ENCODE data around the gene GPBAR1. TPM values are rescaled to one million over a fixed set of nuclear protein-coding genes. Genes with fewer than 3 reads are reported as not detected.

GPBAR1 gene
- total RNA-seq, 2 experiments from 2014 or later = 1.6 to 1.8 TPM

GRCh38 chr2:218274586-218274985, 13.8 kb downstream of the GPBAR1 start:
- Mint-ChIP-seq H3K4me3 (no peak overlapping the region), H3K27ac (peak overlapping the region; percentile 67), H3K9me3 (no peaks in the 10 kb centered on the region), H3K27me3 (no peaks in the 10 kb centered on the region), H3K4me1 (ENCODE audit: low read depth) (peaks cover 48% of the 10 kb centered on the region), H3K36me3 (ENCODE audit: low read depth) (peaks cover 76% of the 10 kb centered on the region)
- intact Hi-C loops (cut with DNase I, micrococcal nuclease) = loop anchor here in 1 of 2 experiments (5.0 kb wide), 1 partner anchor 383 kb away; the partner anchor contains the start of genes BCS1L and ZNF142
- Histone ChIP-seq H3K4me1 (ENCODE audit: insufficient read depth, low read length) (peaks cover 38% of the 10 kb centered on the region), H3K4me3 (ENCODE audit: low read length) (no peak overlapping the region), H3K27me3 (ENCODE audit: control insufficient read depth in 1 of 2, insufficient read depth in 2 of 2, low read length in 2 of 2) (no peaks in the 10 kb centered on the region), H3K9me3 (ENCODE audit: control insufficient read depth in 1 of 2, insufficient read depth in 1 of 2, low read length in 2 of 2) (no peaks in the 10 kb centered on the region), H3K27ac (ENCODE audit: low read depth in 1 of 2, low read length in 2 of 2) (peak overlapping the region in 1 of 2 donors; percentile 16), H3K36me3 (ENCODE audit: insufficient read depth, low read length) (peaks cover 67% of the 10 kb centered on the region)
- no peak for DNase-seq
- CTCF ChIA-PET = interaction anchor here (0.8 to 6.5 kb wide), 5 partner anchors 12 to 573 kb away, joined by 3 to 68 read pairs (median 8); partner anchors contain the start of genes CATIP and TMBIM1
- no peak for ATAC-seq (ENCODE audit: poor library complexity)
- POLR2A ChIA-PET = interaction anchor here (1.3 to 8.0 kb wide), 2 partner anchors 14 to 45 kb away, joined by 3 to 221 read pairs; partner anchors contain the start of gene TMBIM1
- no peak for TF ChIP-seq CTCF (IDR thresholded peaks at IDR 0.05)

DNA sequence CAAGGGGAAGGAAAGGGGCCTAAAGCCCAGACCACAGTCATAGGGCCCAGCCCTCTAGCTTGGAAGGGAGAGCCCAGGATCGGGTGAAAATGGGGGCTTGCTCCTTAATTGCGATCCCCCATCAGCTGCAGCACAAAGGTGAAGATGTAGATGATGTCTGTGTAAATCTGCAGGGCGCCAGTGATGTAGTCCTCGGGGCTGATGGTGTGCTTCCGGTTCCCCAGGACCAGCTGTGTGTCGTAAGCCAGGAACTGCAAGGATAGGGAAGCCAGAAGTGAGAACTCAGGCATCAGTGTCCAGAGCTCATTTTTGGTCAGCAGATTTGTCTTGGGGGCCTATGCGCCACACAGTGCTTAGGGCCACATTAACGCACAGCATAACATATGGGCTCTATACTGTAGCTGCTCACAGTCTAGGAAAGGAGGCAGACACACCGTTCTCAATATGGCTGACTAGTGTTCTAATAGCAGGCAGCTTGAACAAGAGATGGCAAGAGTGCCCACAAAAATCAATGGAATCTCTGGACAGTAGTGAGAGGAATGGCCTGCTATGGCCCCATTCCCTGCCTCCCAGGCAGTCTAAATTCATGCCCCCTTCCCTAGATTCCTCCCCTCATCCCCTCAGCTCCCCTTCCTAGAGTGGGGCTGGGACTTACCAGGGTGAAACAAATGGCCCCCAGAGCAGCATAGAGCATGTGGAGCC, 14.7 kb downstream of the GPBAR1 start:
- H3K36me3 Mint-ChIP-seq (ENCODE audit: low read depth) = peaks cover 76% of the 10 kb centered on the region
- peak in 1 of 14 experiments; percentile 23 for DNase-seq
- Histone ChIP-seq H3K4me1 (ENCODE audit: insufficient read depth, low read length) (peaks cover 40% of the 10 kb centered on the region), H3K4me3 (ENCODE audit: low read length) (no peak overlapping the region), H3K27me3 (ENCODE audit: control insufficient read depth in 1 of 2, insufficient read depth in 2 of 2, low read length in 2 of 2) (no peaks in the 10 kb centered on the region), H3K36me3 (ENCODE audit: insufficient read depth, low read length) (peaks cover 76% of the 10 kb centered on the region), H3K9me3 (ENCODE audit: control insufficient read depth in 1 of 2, insufficient read depth in 1 of 2, low read length in 2 of 2) (no peaks in the 10 kb centered on the region), H3K27ac (ENCODE audit: low read depth in 1 of 2, low read length in 2 of 2) (peak overlapping the region; percentile 16 to 22)
- TF ChIP-seq CTCF (IDR thresholded peaks at IDR 0.05) = no peak
- H3K27me3 Mint-ChIP-seq = no peaks in the 10 kb centered on the region
- H3K9me3 Mint-ChIP-seq = no peaks in the 10 kb centered on the region
- H3K4me1 Mint-ChIP-seq (ENCODE audit: low read depth) = peaks cover 49% of the 10 kb centered on the region
- POLR2A ChIA-PET = interaction anchor here (0.7 to 8.0 kb wide), 5 partner anchors 13 to 130 kb away, joined by 3 to 221 read pairs (median 3); partner anchors contain the start of genes CATIP and TMBIM1
- CTCF ChIA-PET = interaction anchor here (0.8 to 6.5 kb wide), 5 partner anchors 11 to 572 kb away, joined by 3 to 68 read pairs (median 8); partner anchors contain the start of gene TMBIM1
- H3K27ac Mint-ChIP-seq = peak overlapping the region; percentile 67
- no peak for ATAC-seq (ENCODE audit: poor library complexity)
- intact Hi-C loops (cut with DNase I, micrococcal nuclease) = loop anchor here in 1 of 2 experiments (1.0 kb wide), 1 partner anchor 10 kb away; no protein-coding TSS in a partner anchor
- H3K4me3 Mint-ChIP-seq = no peak overlapping the region

- ATAC-seq (ENCODE audit: poor library complexity) (no peak), DNase-seq (peak in 1 of 14 experiments; percentile 17)
- H3K4me3 Mint-ChIP-seq = no peak overlapping the region
- no peaks in the 10 kb centered on the region for H3K9me3 Mint-ChIP-seq
- peaks cover 38% of the 10 kb centered on the region for H3K4me1 Mint-ChIP-seq (ENCODE audit: low read depth)
- POLR2A ChIA-PET = interaction anchor here (8.0 kb wide), 1 partner anchor 11 kb away, joined by 221 read pairs; the partner anchor contains the start of gene TMBIM1
- H3K36me3 Mint-ChIP-seq (ENCODE audit: low read depth) = peaks cover 88% of the 10 kb centered on the region
- no peak for TF ChIP-seq CTCF (IDR thresholded peaks at IDR 0.05)
- H3K27ac ChIP-seq (ENCODE audit: low read depth in 1 of 2, low read length in 2 of 2) = peak overlapping the region in 1 of 2 donors; percentile 24
- no peaks in the 10 kb centered on the region for H3K27me3 ChIP-seq (ENCODE audit: control insufficient read depth in 1 of 2, insufficient read depth in 2 of 2, low read length in 2 of 2)
- H3K27me3 Mint-ChIP-seq = no peaks in the 10 kb centered on the region
- H3K9me3 ChIP-seq (ENCODE audit: control insufficient read depth in 1 of 2, insufficient read depth in 1 of 2, low read length in 2 of 2) = no peaks in the 10 kb centered on the region
- intact Hi-C loops (cut with DNase I, micrococcal nuclease) = no loop called here
- peak overlapping the region; percentile 75 for H3K27ac Mint-ChIP-seq
- peaks cover 89% of the 10 kb centered on the region for H3K36me3 ChIP-seq (ENCODE audit: insufficient read depth, low read length)
- peaks cover 30% of the 10 kb centered on the region for H3K4me1 ChIP-seq (ENCODE audit: insufficient read depth, low read length)
- CTCF ChIA-PET = no interaction called here
- H3K4me3 ChIP-seq (ENCODE audit: low read length) = no peak overlapping the region
Observed at GRCh38 chr2:218276986-218277755, 16.4 kb downstream of the GPBAR1 start.

Data from CD4-positive, alpha-beta T cell (primary cell).